ENCODE measurements around the gene CEBPZ. TPM values are rescaled to one million over a fixed set of nuclear protein-coding genes. Genes with fewer than 3 reads are reported as not detected.

CEBPZ gene
- total RNA-seq, 1 donor from 2014 or later: 20.2 TPM

- DNase-seq (ENCODE audit: extremely low read depth, low read depth, low spot score): no peak
Measured at GRCh38 chr2:37181726-37182684, 49.4 kb downstream of the CEBPZ start.

- DNase-seq (ENCODE audit: extremely low read depth, low read depth, low spot score): no peak
Measured at GRCh38 chr2:37180640-37181039, 50.8 kb downstream of the CEBPZ start.

- DNase-seq (ENCODE audit: extremely low read depth, low read depth, low spot score): no peak
Measured at GRCh38 chr2:37180006-37180639, 51.3 kb downstream of the CEBPZ start.

- no peak for DNase-seq (ENCODE audit: extremely low read depth, low read depth, low spot score)
Measured at GRCh38 chr2:37173741-37174140, 57.7 kb downstream of the CEBPZ start.

- no peak for DNase-seq (ENCODE audit: extremely low read depth, low read depth, low spot score)
Measured at GRCh38 chr2:37171624-37171950, 59.8 kb downstream of the CEBPZ start.

GRCh38 chr2:37168217-37168981 lies 63.0 kb downstream of the CEBPZ start:
- DNase-seq (ENCODE audit: extremely low read depth, low read depth, low spot score): no peak

- DNase-seq (ENCODE audit: extremely low read depth, low read depth, low spot score): no peak
Measured at GRCh38 chr2:37167636-37168180, 63.7 kb downstream of the CEBPZ start.

- no peak for DNase-seq (ENCODE audit: extremely low read depth, low read depth, low spot score)
Measured at GRCh38 chr2:37164757-37165156, 66.6 kb downstream of the CEBPZ start.

- DNase-seq (ENCODE audit: extremely low read depth, low read depth, low spot score): no peak
Measured at GRCh38 chr2:37156857-37157714, 74.3 kb downstream of the CEBPZ start, which contains the start of gene EIF2AK2. Gene EIF2AK2, minus strand, starts transcription at chr2:37156980. Its CDS starts 9,174 bp downstream, at chr2:37147806.

GRCh38 chr2:37156071-37156856 lies 75.1 kb downstream of the CEBPZ start:
- DNase-seq (ENCODE audit: extremely low read depth, low read depth, low spot score): no peak

GRCh38 chr2:37154785-37155184 lies 76.6 kb downstream of the CEBPZ start:
- no peak for DNase-seq (ENCODE audit: extremely low read depth, low read depth, low spot score)

- no peak for DNase-seq (ENCODE audit: extremely low read depth, low read depth, low spot score)
Measured at GRCh38 chr2:37153224-37153623, 78.2 kb downstream of the CEBPZ start.

Other genes starting within 250 kb of the CEBPZ start
- gene HEATR5B, start 147.2 kb downstream of the CEBPZ start, total RNA-seq: 18.5 and 21.1 TPM in 2 replicates
- gene GPATCH11, start 147.1 kb downstream of the CEBPZ start, total RNA-seq: 6.2 and 6.8 TPM in 2 replicates
- 25.2 and 53.9 TPM in 2 replicates for gene EIF2AK2, start 74.6 kb downstream of the CEBPZ start, total RNA-seq
- not detected in 2 replicates for gene SULT6B1, start 42.9 kb downstream of the CEBPZ start, total RNA-seq
- 18.3 and 36.0 TPM in 2 replicates for gene CEBPZOS, start 35.1 kb downstream of the CEBPZ start, total RNA-seq
- 9.2 and 21.8 TPM in 2 replicates for gene NDUFAF7, start 62 bp upstream of the CEBPZ start, total RNA-seq
- gene PRKD3, start 93.2 kb upstream of the CEBPZ start, total RNA-seq: 42.6 and 60.3 TPM in 2 replicates
- 28.8 and 43.1 TPM in 2 replicates for gene QPCT, start 113.0 kb upstream of the CEBPZ start, total RNA-seq

Measured in glomerular endothelial cell (primary cell).